MCF 10A (cell line): ENCODE measurements around the gene SLC4A8. TPM values are rescaled to one million over a fixed set of nuclear protein-coding genes. Genes with fewer than 3 reads are reported as not detected.

Source experiments
- BruUV-seq: library from RNA; stranded (reverse); fragments of 400-500 nt; replicated peaks from 2 replicates; lab custom pipeline; 2021; lab: Mats Ljungman, UMichigan
- CTCF ChIA-PET: fragments of 300-600 bp; sonication (Branson Sonifier 250); formaldehyde crosslinking; extraction: SDS; loops from one replicate; lab custom pipeline; 2021; ENCODE audit warnings: antibody characterized with exemption, inconsistent platforms; lab: Yijun Ruan, JAX
- POLR2A ChIA-PET: fragments of 300-600, 350-650 bp; sonication (Branson Sonifier 250); formaldehyde crosslinking; extraction: SDS; loops from one replicate; lab custom pipeline; 2020; ENCODE audit warnings: antibody characterized with exemption, inconsistent platforms; lab: Yijun Ruan, JAX
- DNase-seq: peaks from one replicate; pipeline ENCODE4 v3.0.0-alpha.2; 2018; ENCODE audit not compliant: unreplicated experiment
- H3K27ac Mint-ChIP-seq: one replicate; pipeline ENCODE4 v1.8.0; 2022; ENCODE audit warnings: mild to moderate bottlenecking, low read depth, mixed read lengths; ENCODE audit not compliant: unreplicated experiment
- H3K27me3 Mint-ChIP-seq: one replicate; pipeline ENCODE4 v1.8.0; 2022; ENCODE audit warnings: mixed read lengths; ENCODE audit not compliant: insufficient read depth, unreplicated experiment
- H3K36me3 Mint-ChIP-seq: one replicate; pipeline ENCODE4 v1.8.0; 2022; ENCODE audit warnings: mild to moderate bottlenecking, moderate library complexity, mixed read lengths; ENCODE audit not compliant: insufficient read depth, unreplicated experiment
- H3K4me1 Mint-ChIP-seq: one replicate; pipeline ENCODE4 v1.8.0; 2022; ENCODE audit warnings: mixed read lengths; ENCODE audit not compliant: insufficient read depth, unreplicated experiment
- H3K4me3 Mint-ChIP-seq: one replicate; pipeline ENCODE4 v1.8.0; 2022; ENCODE audit warnings: mild to moderate bottlenecking, moderate library complexity, mixed read lengths; ENCODE audit not compliant: unreplicated experiment
- H3K9me3 Mint-ChIP-seq: one replicate; pipeline ENCODE4 v1.8.0; 2022; ENCODE audit warnings: mixed read lengths; ENCODE audit not compliant: unreplicated experiment
- CTCF ChIP-seq: fragments of 200-600 bp; IDR thresholded peaks from one replicate; pipeline ENCODE4 v1.8.0; 2022; ENCODE audit warnings: antibody characterized with exemption, mild to moderate bottlenecking; ENCODE audit not compliant: unreplicated experiment
- intact Hi-C: fragments of 100-400 bp; cut with micrococcal nuclease; formaldehyde crosslinking; loops from 2 replicates; pipeline ENCODE4 v1.14.1; 2022
- total RNA-seq: library from RNA; stranded (reverse); gene quantifications from 2 replicates; pipeline ENCODE4 v1.2.3, GENCODE V29; 2022

The SLC4A8 gene
- total RNA-seq, 1 experiment from 2014 or later, result 1.1 TPM

DNA sequence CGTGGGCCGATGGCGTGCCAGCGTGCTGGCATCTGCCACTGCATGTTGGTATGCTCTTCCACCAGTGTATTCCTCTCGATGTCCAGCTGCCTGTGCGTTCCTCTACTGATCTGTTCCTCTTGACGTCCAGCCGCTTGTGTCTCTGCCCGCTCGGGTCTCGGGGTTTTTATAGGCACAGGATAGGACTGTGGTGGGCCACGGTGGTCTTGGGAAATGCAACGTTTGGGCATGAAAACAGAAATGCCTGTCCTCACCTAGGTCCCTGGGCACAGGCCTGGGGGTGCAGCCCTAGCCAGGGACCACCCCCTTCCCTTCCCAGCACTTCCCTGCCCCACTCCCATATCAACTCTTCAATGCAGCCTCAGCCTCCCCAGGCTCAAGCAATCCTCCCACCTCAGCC is 23.1 kb upstream of the SLC4A8 start:
- no peaks in the 10 kb centered on the region for H3K9me3 Mint-ChIP-seq
- no TSS peak for BruUV-seq
- H3K36me3 Mint-ChIP-seq, result no peaks in the 10 kb centered on the region
- no peaks in the 10 kb centered on the region for H3K4me1 Mint-ChIP-seq
- TF ChIP-seq CTCF, result no peak
- H3K4me3 Mint-ChIP-seq, result no peak overlapping the region
- no peak for DNase-seq
- no peak overlapping the region for H3K27ac Mint-ChIP-seq
- intact Hi-C loops, result no loop called here
- no peaks in the 10 kb centered on the region for H3K27me3 Mint-ChIP-seq
- ChIA-PET POLR2A (no interaction called here), CTCF (interaction anchor here (0.9 to 1.6 kb wide), 2 partner anchors 130 to 423 kb away, joined by 3 to 9 read pairs; no protein-coding TSS in a partner anchor)

- BruUV-seq, result no TSS peak
- Mint-ChIP-seq H3K36me3 (no peaks in the 10 kb centered on the region), H3K4me1 (no peaks in the 10 kb centered on the region), H3K9me3 (no peaks in the 10 kb centered on the region), H3K27ac (no peak overlapping the region), H3K4me3 (no peak overlapping the region), H3K27me3 (no peaks in the 10 kb centered on the region)
- ChIA-PET CTCF (interaction anchor here (0.9 to 1.6 kb wide), 2 partner anchors 130 to 422 kb away, joined by 3 to 9 read pairs; no protein-coding TSS in a partner anchor), POLR2A (no interaction called here)
- no peak for TF ChIP-seq CTCF
- no peak for DNase-seq
- intact Hi-C loops, result no loop called here
Observed at GRCh38 chr12:51401900-51402299, 22.7 kb upstream of the SLC4A8 start.

GRCh38 chr12:51403159-51403558 is 21.5 kb upstream of the SLC4A8 start:
- POLR2A ChIA-PET, result interaction anchor here (0.5 kb wide), 1 partner anchor 42 kb away, joined by 4 read pairs; no protein-coding TSS in a partner anchor

DNA sequence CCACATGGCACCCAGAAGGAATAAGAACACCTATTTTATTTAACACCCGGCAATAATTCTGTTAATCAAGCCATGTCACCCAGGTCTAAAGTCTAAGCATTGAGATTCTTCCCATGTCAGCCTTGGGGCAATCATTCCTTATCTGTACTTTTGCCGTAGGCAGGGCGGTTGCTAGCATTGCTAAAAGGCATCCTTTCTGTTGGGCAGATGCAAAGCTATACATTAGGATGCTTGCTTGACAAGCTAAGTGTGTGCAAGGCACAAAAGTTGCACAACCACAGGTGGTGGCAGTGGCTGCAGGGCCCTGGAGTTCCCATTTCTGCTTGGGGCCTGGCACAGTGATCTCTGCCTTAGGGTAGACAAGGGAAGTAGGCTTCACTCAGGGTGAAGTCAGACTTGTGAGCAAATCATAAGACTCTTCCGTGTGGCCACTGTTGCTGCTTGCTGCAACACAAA is 20.9 kb upstream of the SLC4A8 start:
- TF ChIP-seq CTCF, result no peak
- ChIA-PET CTCF (interaction anchor here (0.6 to 0.8 kb wide), 2 partner anchors 128 to 165 kb away, joined by 3 to 4 read pairs; partner anchors contain the start of gene DAZAP2), POLR2A (interaction anchor here (0.5 kb wide), 1 partner anchor 42 kb away, joined by 4 read pairs; no protein-coding TSS in a partner anchor)
- H3K27ac Mint-ChIP-seq, result no peak overlapping the region
- no peaks in the 10 kb centered on the region for H3K36me3 Mint-ChIP-seq
- no TSS peak for BruUV-seq
- H3K4me1 Mint-ChIP-seq, result no peaks in the 10 kb centered on the region
- no peak overlapping the region for H3K4me3 Mint-ChIP-seq
- no peaks in the 10 kb centered on the region for H3K27me3 Mint-ChIP-seq
- H3K9me3 Mint-ChIP-seq, result no peaks in the 10 kb centered on the region
- intact Hi-C loops, result no loop called here
- no peak for DNase-seq

More at GRCh38 chr12:51403159-51403558, 21.5 kb upstream of the SLC4A8 start:
- H3K4me1 Mint-ChIP-seq, result no peaks in the 10 kb centered on the region
- CTCF ChIA-PET, result interaction anchor here (0.6 kb wide), 1 partner anchor 21 kb away, joined by 3 read pairs; the partner anchor contains the start of gene SLC4A8
- no peaks in the 10 kb centered on the region for H3K27me3 Mint-ChIP-seq
- BruUV-seq, result no TSS peak
- TF ChIP-seq CTCF, result no peak
- intact Hi-C loops, result no loop called here
- no peak overlapping the region for H3K4me3 Mint-ChIP-seq
- no peaks in the 10 kb centered on the region for H3K9me3 Mint-ChIP-seq
- no peak overlapping the region for H3K27ac Mint-ChIP-seq
- H3K36me3 Mint-ChIP-seq, result no peaks in the 10 kb centered on the region
- no peak for DNase-seq
